ENCODE data around the gene WDR64. TPM values are rescaled to one million over a fixed set of nuclear protein-coding genes. Genes with fewer than 3 reads are reported as not detected.

WDR64 gene
- polyA plus RNA-seq, 2 of the 4 experiments (the other 2 are of a cell fraction), result not detected

- POLR2A ChIA-PET, result no interaction called here
- Histone ChIP-seq H3K9me3 (no peaks in the 10 kb centered on the region), H3K27ac (no peak overlapping the region), H3K4me3 (no peak overlapping the region), H3K4me2 (no peak overlapping the region), H3K4me1 (0 out of 3 replicates have a peak, but pooled peaks cover 2% of the 10 kb centered on the region)
- 93% methylated on average over 1 of the region's 1 CpG for WGBS (ENCODE audit: missing lambda C conversion rate)
- CTCF ChIA-PET, result interaction anchor here (1.4 kb wide), 1 partner anchor 27 kb away, joined by 6 read pairs; no protein-coding TSS in a partner anchor
- ATAC-seq (no peak), DNase-seq (ENCODE audit: low read depth in 1 of 2, low spot score in 1 of 2) (no peak), FAIRE-seq (no peak)
- TF ChIP-seq MAFK (IDR thresholded peaks at IDR 0.05; ENCODE audit: partially characterized antibody), result peak; percentile 83
- no peak for TF ChIP-seq CBX2 (IDR thresholded peaks at IDR 0.05; ENCODE audit: borderline replicate concordance, low read depth)
These were observed 127.8 kb downstream of the WDR64 start for GRCh38 chr1:241779897-241780296.

- 0 out of 3 replicates have a peak, but pooled peaks cover 2% of the 10 kb centered on the region for H3K4me1 ChIP-seq
- no peak overlapping the region for H3K4me2 ChIP-seq
- ChIA-PET POLR2A (no interaction called here), CTCF (interaction anchor here (0.5 to 0.6 kb wide), 2 partner anchors 8 to 195 kb away, joined by 3 to 4 read pairs; no protein-coding TSS in a partner anchor)
- TF ChIP-seq BCL3 (IDR thresholded peaks at IDR 0.05) (no peak), TP53 (CRISPR knock-in tag; IDR thresholded peaks at IDR 0.05) (no peak), KDM5A (IDR thresholded peaks at IDR 0.05) (no peak), HDAC2 (IDR thresholded peaks at IDR 0.05) (no peak), CBX2 (IDR thresholded peaks at IDR 0.05; ENCODE audit: borderline replicate concordance, low read depth) (no peak), ZFP36 (IDR thresholded peaks at IDR 0.05; ENCODE audit: borderline replicate concordance, partially characterized antibody) (no peak), PHF8 (IDR thresholded peaks at IDR 0.05; ENCODE audit: borderline replicate concordance, low read depth) (no peak), HOXB5 (CRISPR knock-in tag; IDR thresholded peaks at IDR 0.05) (no peak), BHLHE40 (IDR thresholded peaks at IDR 0.05; ENCODE audit: low read depth, low read length) (no peak), ZC3H11A (IDR thresholded peaks at IDR 0.05) (no peak), SMC3 (IDR thresholded peaks at IDR 0.05) (no peak)
- DNase-seq (ENCODE audit: low read depth in 1 of 2, low spot score in 1 of 2) (no peak), FAIRE-seq (no peak), ATAC-seq (no peak)
- no peaks in the 10 kb centered on the region for H3K9me3 ChIP-seq
- H3K27ac ChIP-seq, result no peak overlapping the region
- no peak overlapping the region for H3K4me3 ChIP-seq
- WGBS (ENCODE audit: missing lambda C conversion rate), result 40% methylated on average over 4 of the region's 4 CpGs
These were observed 130.3 kb downstream of the WDR64 start for GRCh38 chr1:241782396-241782795.

GRCh38 chr1:241787691-241788090 lies 135.6 kb downstream of the WDR64 start:
- no peak overlapping the region for H3K4me3 ChIP-seq
- no peaks in the 10 kb centered on the region for H3K4me1 ChIP-seq
- TF ChIP-seq RAD21 (conservative IDR thresholded peaks at IDR 0.05 in 1 of 2, IDR thresholded peaks at IDR 0.05 in 1 of 2), result no peak
- no peak for TF ChIP-seq SMC3 (IDR thresholded peaks at IDR 0.05)
- TF ChIP-seq, protein P1, sequence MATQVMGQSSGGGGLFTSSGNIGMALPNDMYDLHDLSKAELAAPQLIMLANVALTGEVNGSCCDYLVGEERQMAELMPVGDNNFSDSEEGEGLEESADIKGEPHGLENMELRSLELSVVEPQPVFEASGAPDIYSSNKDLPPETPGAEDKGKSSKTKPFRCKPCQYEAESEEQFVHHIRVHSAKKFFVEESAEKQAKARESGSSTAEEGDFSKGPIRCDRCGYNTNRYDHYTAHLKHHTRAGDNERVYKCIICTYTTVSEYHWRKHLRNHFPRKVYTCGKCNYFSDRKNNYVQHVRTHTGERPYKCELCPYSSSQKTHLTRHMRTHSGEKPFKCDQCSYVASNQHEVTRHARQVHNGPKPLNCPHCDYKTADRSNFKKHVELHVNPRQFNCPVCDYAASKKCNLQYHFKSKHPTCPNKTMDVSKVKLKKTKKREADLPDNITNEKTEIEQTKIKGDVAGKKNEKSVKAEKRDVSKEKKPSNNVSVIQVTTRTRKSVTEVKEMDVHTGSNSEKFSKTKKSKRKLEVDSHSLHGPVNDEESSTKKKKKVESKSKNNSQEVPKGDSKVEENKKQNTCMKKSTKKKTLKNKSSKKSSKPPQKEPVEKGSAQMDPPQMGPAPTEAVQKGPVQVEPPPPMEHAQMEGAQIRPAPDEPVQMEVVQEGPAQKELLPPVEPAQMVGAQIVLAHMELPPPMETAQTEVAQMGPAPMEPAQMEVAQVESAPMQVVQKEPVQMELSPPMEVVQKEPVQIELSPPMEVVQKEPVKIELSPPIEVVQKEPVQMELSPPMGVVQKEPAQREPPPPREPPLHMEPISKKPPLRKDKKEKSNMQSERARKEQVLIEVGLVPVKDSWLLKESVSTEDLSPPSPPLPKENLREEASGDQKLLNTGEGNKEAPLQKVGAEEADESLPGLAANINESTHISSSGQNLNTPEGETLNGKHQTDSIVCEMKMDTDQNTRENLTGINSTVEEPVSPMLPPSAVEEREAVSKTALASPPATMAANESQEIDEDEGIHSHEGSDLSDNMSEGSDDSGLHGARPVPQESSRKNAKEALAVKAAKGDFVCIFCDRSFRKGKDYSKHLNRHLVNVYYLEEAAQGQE (IDR thresholded peaks at IDR 0.05), result no peak
- no peak for TF ChIP-seq HOXB13 (CRISPR knock-in tag; IDR thresholded peaks at IDR 0.05; ENCODE audit: low read depth)
- no peak for TF ChIP-seq KDM5A (IDR thresholded peaks at IDR 0.05)
- TF ChIP-seq, protein P2, sequence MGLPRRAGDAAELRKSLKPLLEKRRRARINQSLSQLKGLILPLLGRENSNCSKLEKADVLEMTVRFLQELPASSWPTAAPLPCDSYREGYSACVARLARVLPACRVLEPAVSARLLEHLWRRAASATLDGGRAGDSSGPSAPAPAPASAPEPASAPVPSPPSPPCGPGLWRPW (IDR thresholded peaks at IDR 0.05), result no peak
- no peak for TF ChIP-seq CEBPB (IDR thresholded peaks at IDR 0.05)
- TF ChIP-seq, protein P3, sequence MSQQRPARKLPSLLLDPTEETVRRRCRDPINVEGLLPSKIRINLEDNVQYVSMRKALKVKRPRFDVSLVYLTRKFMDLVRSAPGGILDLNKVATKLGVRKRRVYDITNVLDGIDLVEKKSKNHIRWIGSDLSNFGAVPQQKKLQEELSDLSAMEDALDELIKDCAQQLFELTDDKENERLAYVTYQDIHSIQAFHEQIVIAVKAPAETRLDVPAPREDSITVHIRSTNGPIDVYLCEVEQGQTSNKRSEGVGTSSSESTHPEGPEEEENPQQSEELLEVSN (IDR thresholded peaks at IDR 0.05; ENCODE audit: borderline replicate concordance, low read depth), result no peak
- no peak for TF ChIP-seq NR3C1 (IDR thresholded peaks at IDR 0.05)
- no peak for TF ChIP-seq NPAS2 (CRISPR knock-in tag; IDR thresholded peaks at IDR 0.05; ENCODE audit: borderline replicate concordance)
- H3K9me3 ChIP-seq, result no peaks in the 10 kb centered on the region
- no peak for ATAC-seq
- POLR2A ChIA-PET, result no interaction called here
- no peak overlapping the region for H3K27ac ChIP-seq
- FAIRE-seq, result no peak
- no peak for DNase-seq (ENCODE audit: low read depth in 1 of 2, low spot score in 1 of 2)
- CTCF ChIA-PET, result interaction anchor here (0.8 kb wide), 1 partner anchor 44 kb away, joined by 3 read pairs; no protein-coding TSS in a partner anchor
- 59% methylated on average over 4 of the region's 4 CpGs for WGBS (ENCODE audit: missing lambda C conversion rate)
- no peak overlapping the region for H3K4me2 ChIP-seq

Measured in A549 (cell line).